ENCODE measurements around the gene RNF212. TPM values are rescaled to one million over a fixed set of nuclear protein-coding genes. Genes with fewer than 3 reads are reported as not detected.
A peak's percentile ranks its signal among the peaks of the same experiment; 100 is the strongest.

Gene RNF212
- total and polyA plus RNA-seq, 3 experiments from 2014 or later = 1.2 to 2.0 (median 1.2) TPM

DNA sequence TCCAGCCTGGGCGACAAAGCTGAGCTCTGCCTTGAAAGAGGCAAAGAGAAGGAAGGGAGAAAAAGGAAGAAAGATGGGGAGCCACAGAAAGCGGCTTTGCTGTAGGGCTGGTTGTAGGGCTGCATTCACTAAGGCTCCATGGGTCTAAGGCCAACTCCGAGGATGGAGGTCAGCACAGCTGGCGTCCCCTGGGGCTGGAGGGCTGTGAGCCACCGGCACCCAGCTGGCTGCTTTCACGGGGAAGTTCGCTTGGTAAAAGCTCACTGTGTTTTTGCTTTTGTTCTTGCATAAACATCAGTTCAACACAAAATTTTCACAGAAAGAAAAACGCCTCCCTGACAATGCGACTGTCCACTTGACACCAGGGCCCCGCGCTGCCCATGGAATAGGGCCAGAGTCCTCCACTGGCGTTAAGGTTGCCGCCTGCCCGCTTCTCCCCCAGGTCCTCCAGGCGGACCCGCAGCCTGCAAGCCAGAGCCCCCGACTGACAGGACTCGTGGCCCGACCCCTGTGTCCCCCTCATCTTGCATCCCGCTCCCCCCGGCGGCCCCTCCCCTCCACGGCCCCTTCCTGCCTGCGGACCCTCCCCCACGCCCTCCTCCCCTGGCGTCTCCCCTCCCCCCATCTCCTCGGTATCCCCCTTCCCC is 1.1 kb downstream of the RNF212 start:
- Histone ChIP-seq H3K4me3 (ENCODE audit: low read length) (no peak overlapping the region), H3K36me3 (ENCODE audit: insufficient read depth, low read length) (no peaks in the 10 kb centered on the region), H3K9me3 (ENCODE audit: low read length) (no peaks in the 10 kb centered on the region), H3K27ac (ENCODE audit: low read depth, low read length) (no peak overlapping the region), H3K27me3 (ENCODE audit: insufficient read depth, low read length, poor library complexity, severe bottlenecking) (peaks cover 9% of the 10 kb centered on the region), H3K4me1 (ENCODE audit: insufficient read depth, low read length) (no peaks in the 10 kb centered on the region)
- Mint-ChIP-seq H3K27me3 (peaks cover 24 to 42% of the 10 kb centered on the region in 2 donors), H3K4me1 (no peaks in the 10 kb centered on the region), H3K4me3 (peak overlapping the region in 3 of 7 donors; percentile 8 to 75 (median 38)), H3K36me3 (peaks cover 0 to 3% (median under 1%) of the 10 kb centered on the region in 3 donors), H3K9me3 (no peaks in the 10 kb centered on the region), H3K27ac (no peak overlapping the region)
- ChIA-PET CTCF (no interaction called here), POLR2A (no interaction called here)
- no peak for DNase-seq

DNA sequence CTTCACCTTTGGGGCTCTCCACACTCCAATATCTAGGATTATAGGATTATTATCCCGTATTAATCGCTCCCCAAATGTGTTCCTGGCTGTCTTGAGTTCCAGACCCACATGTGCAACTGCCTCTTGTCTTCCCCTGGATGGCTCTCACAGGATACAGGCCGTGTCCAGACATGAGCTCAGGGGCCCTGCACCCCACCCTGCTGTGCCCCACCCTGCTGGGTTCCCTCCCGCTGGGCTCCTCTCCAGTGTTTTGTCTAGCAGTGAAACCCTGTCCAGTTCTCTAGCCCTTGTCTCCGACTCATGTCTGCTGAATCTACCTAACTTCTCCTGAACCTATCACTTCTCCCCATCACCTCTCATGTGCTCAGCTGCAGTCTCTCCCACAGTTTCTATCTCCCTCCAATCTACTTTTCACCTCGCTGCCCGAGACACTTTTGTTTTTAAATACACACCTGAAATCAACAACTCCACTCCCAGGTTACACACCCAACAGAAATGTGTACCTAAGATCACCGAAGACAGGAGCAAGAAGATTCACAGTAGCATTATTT is 2.0 kb downstream of the RNF212 start:
- Mint-ChIP-seq H3K4me1 (no peaks in the 10 kb centered on the region), H3K36me3 (peaks cover 0 to 3% (median 0%) of the 10 kb centered on the region in 3 donors), H3K9me3 (no peaks in the 10 kb centered on the region), H3K4me3 (peak overlapping the region in 2 of 7 donors; percentile 16 to 46), H3K27me3 (peaks cover 24 to 39% of the 10 kb centered on the region in 2 donors), H3K27ac (no peak overlapping the region)
- no peak overlapping the region for H3K4me3 ChIP-seq (ENCODE audit: low read length)
- no peak for DNase-seq
- CTCF ChIA-PET = no interaction called here
- no peaks in the 10 kb centered on the region for H3K4me1 ChIP-seq (ENCODE audit: insufficient read depth, low read length)
- POLR2A ChIA-PET = no interaction called here
- H3K36me3 ChIP-seq (ENCODE audit: insufficient read depth, low read length) = no peaks in the 10 kb centered on the region
- no peak overlapping the region for H3K27ac ChIP-seq (ENCODE audit: low read depth, low read length)
- H3K9me3 ChIP-seq (ENCODE audit: low read length) = no peaks in the 10 kb centered on the region
- peaks cover 9% of the 10 kb centered on the region for H3K27me3 ChIP-seq (ENCODE audit: insufficient read depth, low read length, poor library complexity, severe bottlenecking)

DNA sequence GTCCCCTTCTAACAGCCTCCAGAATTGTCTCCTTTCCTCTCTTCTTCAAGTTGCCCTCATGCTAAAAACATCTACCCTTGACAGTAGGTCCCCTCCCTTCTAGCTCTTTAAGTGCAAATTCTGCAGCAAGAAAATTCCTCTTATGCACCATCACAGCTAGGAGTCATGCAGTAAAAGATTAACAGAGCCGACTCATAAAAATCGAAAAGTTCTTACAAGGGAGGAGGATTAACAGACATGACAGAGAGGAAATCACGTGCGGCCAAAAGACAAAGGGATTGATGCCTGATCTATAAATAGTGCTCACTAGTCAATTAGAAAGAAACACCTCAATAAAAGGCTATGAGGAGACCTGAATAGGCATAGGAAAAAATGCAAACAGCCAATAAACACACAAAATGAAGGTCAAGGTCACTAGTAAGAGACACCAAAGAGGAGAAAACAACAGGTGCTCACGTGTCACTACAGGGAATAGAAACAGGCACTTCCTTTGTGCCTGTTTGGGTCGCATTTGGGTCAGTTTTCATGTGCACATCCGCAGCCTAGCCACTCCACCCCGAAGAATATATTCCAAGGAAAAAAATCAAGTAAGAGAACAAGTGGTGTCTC is 3.4 kb downstream of the RNF212 start:
- H3K36me3 ChIP-seq (ENCODE audit: insufficient read depth, low read length) = no peaks in the 10 kb centered on the region
- H3K27me3 ChIP-seq (ENCODE audit: insufficient read depth, low read length, poor library complexity, severe bottlenecking) = peaks cover 9% of the 10 kb centered on the region
- peaks cover 0 to 3% (median 0%) of the 10 kb centered on the region in 3 donors for H3K36me3 Mint-ChIP-seq
- CTCF ChIA-PET = no interaction called here
- POLR2A ChIA-PET = no interaction called here
- H3K4me3 ChIP-seq (ENCODE audit: low read length) = no peak overlapping the region
- H3K9me3 ChIP-seq (ENCODE audit: low read length) = no peaks in the 10 kb centered on the region
- no peak overlapping the region for H3K27ac Mint-ChIP-seq
- peaks cover 20 to 26% of the 10 kb centered on the region in 2 donors for H3K27me3 Mint-ChIP-seq
- no peaks in the 10 kb centered on the region for H3K9me3 Mint-ChIP-seq
- no peaks in the 10 kb centered on the region for H3K4me1 ChIP-seq (ENCODE audit: insufficient read depth, low read length)
- no peak overlapping the region for H3K4me3 Mint-ChIP-seq
- DNase-seq = no peak
- H3K27ac ChIP-seq (ENCODE audit: low read depth, low read length) = no peak overlapping the region
- H3K4me1 Mint-ChIP-seq = no peaks in the 10 kb centered on the region

DNA sequence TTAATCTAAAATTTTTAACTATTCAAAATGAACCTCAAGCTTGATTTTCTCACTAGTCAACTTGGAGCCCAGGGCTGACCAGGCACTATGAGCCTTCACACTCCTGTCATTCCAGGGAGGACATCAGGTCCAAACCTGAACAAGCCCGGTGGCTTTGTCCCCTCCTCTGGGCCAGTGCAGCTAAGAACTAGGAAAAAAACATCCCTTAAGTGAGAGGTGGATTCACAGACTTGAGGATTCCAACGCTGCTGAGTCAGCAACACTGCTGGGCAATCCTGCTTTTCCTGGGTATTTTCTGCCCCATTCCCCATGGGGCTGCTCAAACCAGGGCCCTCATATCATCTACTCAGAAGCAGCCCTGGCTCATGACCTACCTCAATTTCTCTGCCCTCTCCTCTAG is 4.0 kb downstream of the RNF212 start:
- peaks cover 0 to 3% (median 0%) of the 10 kb centered on the region in 3 donors for H3K36me3 Mint-ChIP-seq
- H3K4me1 ChIP-seq (ENCODE audit: insufficient read depth, low read length) = no peaks in the 10 kb centered on the region
- H3K36me3 ChIP-seq (ENCODE audit: insufficient read depth, low read length) = no peaks in the 10 kb centered on the region
- H3K9me3 ChIP-seq (ENCODE audit: low read length) = no peaks in the 10 kb centered on the region
- no peaks in the 10 kb centered on the region for H3K9me3 Mint-ChIP-seq
- H3K27ac Mint-ChIP-seq = no peak overlapping the region
- H3K27me3 ChIP-seq (ENCODE audit: insufficient read depth, low read length, poor library complexity, severe bottlenecking) = peaks cover 9% of the 10 kb centered on the region
- DNase-seq = no peak
- no peak overlapping the region for H3K4me3 ChIP-seq (ENCODE audit: low read length)
- H3K4me3 Mint-ChIP-seq = no peak overlapping the region
- POLR2A ChIA-PET = no interaction called here
- no peaks in the 10 kb centered on the region for H3K4me1 Mint-ChIP-seq
- H3K27ac ChIP-seq (ENCODE audit: low read depth, low read length) = no peak overlapping the region
- CTCF ChIA-PET = no interaction called here
- peaks cover 18 to 26% of the 10 kb centered on the region in 2 donors for H3K27me3 Mint-ChIP-seq

DNA sequence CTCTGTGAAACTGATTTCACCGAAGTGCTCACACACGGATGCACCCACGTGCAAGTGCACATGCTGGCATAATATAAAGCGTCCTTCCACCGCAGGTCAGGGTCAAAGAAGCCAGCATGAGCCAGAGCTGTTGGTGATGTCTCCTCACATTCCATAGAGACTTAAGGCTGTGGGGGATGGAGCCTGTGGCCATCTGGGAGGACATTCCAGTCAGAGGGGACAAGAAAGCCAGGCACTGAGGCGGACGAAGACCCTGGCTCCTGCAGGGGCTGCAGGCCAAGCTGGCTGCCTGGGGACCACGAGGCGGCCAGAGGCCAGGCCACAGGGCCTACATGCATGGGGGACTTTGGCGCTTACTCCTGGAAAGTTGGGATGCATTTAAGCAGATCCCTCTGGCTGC is 7.7 kb downstream of the RNF212 start:
- H3K27ac Mint-ChIP-seq = no peak overlapping the region
- no peaks in the 10 kb centered on the region for H3K36me3 Mint-ChIP-seq
- H3K4me1 ChIP-seq (ENCODE audit: insufficient read depth, low read length) = no peaks in the 10 kb centered on the region
- peaks cover 7 to 10% of the 10 kb centered on the region in 2 donors for H3K27me3 Mint-ChIP-seq
- no peaks in the 10 kb centered on the region for H3K9me3 ChIP-seq (ENCODE audit: low read length)
- DNase-seq = no peak
- CTCF ChIA-PET = no interaction called here
- H3K4me3 ChIP-seq (ENCODE audit: low read length) = no peak overlapping the region
- H3K36me3 ChIP-seq (ENCODE audit: insufficient read depth, low read length) = no peaks in the 10 kb centered on the region
- H3K4me1 Mint-ChIP-seq = no peaks in the 10 kb centered on the region
- no peak overlapping the region for H3K27ac ChIP-seq (ENCODE audit: low read depth, low read length)
- POLR2A ChIA-PET = no interaction called here
- no peak overlapping the region for H3K4me3 Mint-ChIP-seq
- H3K27me3 ChIP-seq (ENCODE audit: insufficient read depth, low read length, poor library complexity, severe bottlenecking) = no peaks in the 10 kb centered on the region
- no peaks in the 10 kb centered on the region for H3K9me3 Mint-ChIP-seq

DNA sequence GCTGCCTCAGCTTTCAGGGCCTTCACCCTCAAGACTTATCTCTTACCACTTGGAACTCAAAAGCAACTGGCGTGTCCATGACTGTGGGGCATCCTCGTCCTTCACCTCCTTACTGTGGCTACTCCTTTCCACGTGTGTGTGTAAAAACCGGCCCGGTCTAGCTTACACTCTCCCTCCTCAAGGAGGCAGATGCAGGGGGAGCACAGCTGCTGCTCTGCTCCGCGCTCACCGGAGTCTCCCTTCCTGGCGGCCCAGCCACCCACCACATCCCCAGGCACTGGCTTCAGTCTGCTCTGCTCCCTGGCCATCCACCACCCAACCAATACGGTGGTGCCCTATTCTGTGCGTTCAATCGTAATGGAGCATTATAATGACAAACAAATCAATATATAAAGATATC is 8.3 kb downstream of the RNF212 start:
- H3K4me1 Mint-ChIP-seq = no peaks in the 10 kb centered on the region
- no peak for DNase-seq
- Histone ChIP-seq H3K36me3 (ENCODE audit: insufficient read depth, low read length) (no peaks in the 10 kb centered on the region), H3K4me1 (ENCODE audit: insufficient read depth, low read length) (no peaks in the 10 kb centered on the region), H3K9me3 (ENCODE audit: low read length) (no peaks in the 10 kb centered on the region), H3K4me3 (ENCODE audit: low read length) (no peak overlapping the region), H3K27me3 (ENCODE audit: insufficient read depth, low read length, poor library complexity, severe bottlenecking) (no peaks in the 10 kb centered on the region), H3K27ac (ENCODE audit: low read depth, low read length) (no peak overlapping the region)
- no peaks in the 10 kb centered on the region for H3K9me3 Mint-ChIP-seq
- ChIA-PET POLR2A (no interaction called here), CTCF (interaction anchor here (1.2 kb wide), 1 partner anchor 62 kb away, joined by 3 read pairs; no protein-coding TSS in a partner anchor)
- no peak overlapping the region for H3K4me3 Mint-ChIP-seq
- peak overlapping the region in 2 of 8 donors; percentile 48 to 88 for H3K27ac Mint-ChIP-seq
- peaks cover 6 to 7% of the 10 kb centered on the region in 2 donors for H3K27me3 Mint-ChIP-seq
- no peaks in the 10 kb centered on the region for H3K36me3 Mint-ChIP-seq

DNA sequence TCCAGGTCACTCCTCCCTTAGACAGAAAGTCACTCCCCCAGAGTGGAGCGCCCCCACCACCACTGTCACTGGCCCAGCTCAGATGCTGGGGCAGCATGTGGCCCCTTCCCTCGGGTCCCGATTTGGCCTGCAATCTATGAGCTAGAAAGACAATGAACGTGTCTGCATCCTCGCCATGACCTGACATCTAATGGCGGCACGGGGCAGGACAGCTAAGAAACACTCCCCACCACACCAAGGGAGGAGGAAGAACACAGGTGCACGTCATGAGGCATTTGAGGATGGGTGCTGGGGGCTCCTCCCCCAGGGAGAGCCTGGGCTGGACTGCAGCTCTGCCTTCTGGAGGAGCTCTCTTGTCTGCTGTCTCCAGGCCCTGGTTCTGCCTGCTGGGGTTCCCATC is 8.7 kb downstream of the RNF212 start:
- no peaks in the 10 kb centered on the region for H3K27me3 ChIP-seq (ENCODE audit: insufficient read depth, low read length, poor library complexity, severe bottlenecking)
- ChIA-PET POLR2A (no interaction called here), CTCF (interaction anchor here (1.2 kb wide), 1 partner anchor 63 kb away, joined by 3 read pairs; no protein-coding TSS in a partner anchor)
- no peaks in the 10 kb centered on the region for H3K4me1 Mint-ChIP-seq
- no peak overlapping the region for H3K4me3 ChIP-seq (ENCODE audit: low read length)
- H3K27ac ChIP-seq (ENCODE audit: low read depth, low read length) = no peak overlapping the region
- no peaks in the 10 kb centered on the region for H3K36me3 Mint-ChIP-seq
- no peak for DNase-seq
- no peaks in the 10 kb centered on the region for H3K9me3 Mint-ChIP-seq
- no peak overlapping the region for H3K27ac Mint-ChIP-seq
- no peaks in the 10 kb centered on the region for H3K4me1 ChIP-seq (ENCODE audit: insufficient read depth, low read length)
- no peaks in the 10 kb centered on the region for H3K36me3 ChIP-seq (ENCODE audit: insufficient read depth, low read length)
- no peaks in the 10 kb centered on the region for H3K9me3 ChIP-seq (ENCODE audit: low read length)
- H3K4me3 Mint-ChIP-seq = no peak overlapping the region
- H3K27me3 Mint-ChIP-seq = peaks cover 2 to 3% of the 10 kb centered on the region in 2 donors

DNA sequence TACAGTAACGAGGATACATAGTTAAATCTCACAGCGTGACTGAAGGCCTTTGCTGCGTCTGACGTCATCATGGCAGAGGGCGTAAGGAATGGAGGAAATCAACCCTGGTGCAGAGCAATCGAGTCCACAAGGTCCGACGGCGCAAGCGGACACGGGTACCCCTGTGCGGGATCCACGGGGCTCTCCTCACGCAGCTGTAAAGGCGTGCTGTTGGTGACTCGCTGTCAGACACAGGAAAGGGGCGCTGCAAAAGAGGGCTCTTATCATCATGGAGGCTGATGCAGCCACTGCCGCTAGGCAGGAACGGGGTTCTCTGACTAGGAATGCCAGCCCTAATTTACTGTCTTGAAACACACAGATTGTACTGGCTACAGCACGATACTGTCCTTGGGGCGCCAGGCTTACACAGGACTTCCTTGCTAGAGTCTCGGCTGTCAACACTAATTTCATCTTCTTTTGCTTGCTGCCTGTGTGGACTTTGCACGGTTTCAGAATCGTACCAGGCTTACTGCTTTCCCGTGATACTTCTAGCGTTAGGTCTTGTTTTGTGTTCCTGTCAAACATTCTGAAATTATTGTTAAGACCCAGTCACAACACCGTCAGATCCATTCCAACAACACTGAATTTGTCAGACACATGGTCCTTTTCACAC is 13.6 kb downstream of the RNF212 start:
- CTCF ChIA-PET = no interaction called here
- H3K9me3 Mint-ChIP-seq = no peaks in the 10 kb centered on the region

More for the DNA sequence above, 13.6 kb downstream of the RNF212 start:
- no peak for DNase-seq
- POLR2A ChIA-PET = no interaction called here
- Histone ChIP-seq H3K27ac (ENCODE audit: low read depth, low read length) (no peak overlapping the region), H3K36me3 (ENCODE audit: insufficient read depth, low read length) (no peaks in the 10 kb centered on the region), H3K4me1 (ENCODE audit: insufficient read depth, low read length) (no peaks in the 10 kb centered on the region), H3K4me3 (ENCODE audit: low read length) (no peak overlapping the region), H3K9me3 (ENCODE audit: low read length) (no peaks in the 10 kb centered on the region), H3K27me3 (ENCODE audit: insufficient read depth, low read length, poor library complexity, severe bottlenecking) (no peaks in the 10 kb centered on the region)
- Mint-ChIP-seq H3K27ac (no peak overlapping the region), H3K36me3 (no peaks in the 10 kb centered on the region), H3K4me1 (no peaks in the 10 kb centered on the region), H3K27me3 (no peaks in the 10 kb centered on the region), H3K4me3 (no peak overlapping the region)

Measured in CD8-positive, alpha-beta memory T cell (primary cell).